ENCODE data around the gene TULP1. TPM values are rescaled to one million over a fixed set of nuclear protein-coding genes. Genes with fewer than 3 reads are reported as not detected.

Gene TULP1
- total and polyA plus RNA-seq, 7 donors = 0.05 to 0.09 (median 0.08) TPM; not detected in 4

- intact Hi-C loops (cut with DNase I) = no loop called here
- Histone ChIP-seq H3K9me3 (no peaks in the 10 kb centered on the region), H3K27me3 (ENCODE audit: insufficient read depth in 3 of 3, low read length in 2 of 3) (peaks cover 0 to 14% (median 4%) of the 10 kb centered on the region in 3 donors)
Observed at GRCh38 chr6:35508027-35508426, 4.7 kb downstream of the TULP1 start.

GRCh38 chr6:35507221-35507620, 5.5 kb downstream of the TULP1 start:
- WGBS, 3 donors = 88 to 98% (median 92%) methylated on average over 2 of the region's 2 CpGs
- H3K27me3 ChIP-seq (ENCODE audit: insufficient read depth in 3 of 3, low read length in 2 of 3) = peaks cover 0 to 14% (median 4%) of the 10 kb centered on the region in 3 donors

More at GRCh38 chr6:35508027-35508426, 4.7 kb downstream of the TULP1 start:
- no peak overlapping the region for H3K4me3 ChIP-seq
- DNase-seq (no peak), ATAC-seq (no peak)
- no peaks in the 10 kb centered on the region for H3K36me3 ChIP-seq (ENCODE audit: insufficient read depth in 1 of 2, low read depth in 1 of 2)
- no peak for TF ChIP-seq CTCF (IDR thresholded peaks at IDR 0.05)
- H3K4me1 ChIP-seq = peaks cover 6% of the 10 kb centered on the region
- H3K27ac ChIP-seq = no peak overlapping the region
- WGBS, 3 donors = 60 to 66% (median 66%) methylated on average over 2 of the region's 2 CpGs

GRCh38 chr6:35506536-35506935, 6.2 kb downstream of the TULP1 start:
- Histone ChIP-seq H3K9me3 (no peaks in the 10 kb centered on the region), H3K36me3 (ENCODE audit: insufficient read depth in 1 of 2, low read depth in 1 of 2) (no peaks in the 10 kb centered on the region), H3K27me3 (ENCODE audit: insufficient read depth in 3 of 3, low read length in 2 of 3) (peaks cover 0 to 13% (median 2%) of the 10 kb centered on the region in 3 donors), H3K4me1 (peaks cover 6% of the 10 kb centered on the region), H3K27ac (no peak overlapping the region), H3K4me3 (no peak overlapping the region)
- ATAC-seq (no peak), DNase-seq (no peak)
- intact Hi-C loops (cut with DNase I) = no loop called here
- WGBS, 3 donors = 96 to 98% (median 97%) methylated on average over 3 of the region's 3 CpGs
- no peak for TF ChIP-seq CTCF (IDR thresholded peaks at IDR 0.05)

More at GRCh38 chr6:35507221-35507620, 5.5 kb downstream of the TULP1 start:
- Histone ChIP-seq H3K36me3 (ENCODE audit: insufficient read depth in 1 of 2, low read depth in 1 of 2) (no peaks in the 10 kb centered on the region), H3K27ac (no peak overlapping the region), H3K4me3 (no peak overlapping the region), H3K4me1 (peaks cover 6% of the 10 kb centered on the region), H3K9me3 (no peaks in the 10 kb centered on the region)
- DNase-seq = no peak
- intact Hi-C loops (cut with DNase I) = no loop called here
- no peak for TF ChIP-seq CTCF (IDR thresholded peaks at IDR 0.05)
- no peak for ATAC-seq

GRCh38 chr6:35505999-35506412, 6.7 kb downstream of the TULP1 start:
- no peak for DNase-seq
- no peak overlapping the region for H3K4me3 ChIP-seq
- H3K27me3 ChIP-seq (ENCODE audit: insufficient read depth in 3 of 3, low read length in 2 of 3) = peaks cover 0 to 8% (median 1%) of the 10 kb centered on the region in 3 donors
- WGBS, 3 donors = 49 to 52% (median 50%) methylated on average over 19 to 21 of the region's 21 CpGs
- H3K36me3 ChIP-seq (ENCODE audit: insufficient read depth in 1 of 2, low read depth in 1 of 2) = no peaks in the 10 kb centered on the region
- no peak overlapping the region for H3K27ac ChIP-seq
- TF ChIP-seq CTCF (IDR thresholded peaks at IDR 0.05) = no peak
- no peak for ATAC-seq
- intact Hi-C loops (cut with DNase I) = no loop called here
- H3K4me1 ChIP-seq = peaks cover 10% of the 10 kb centered on the region
- no peaks in the 10 kb centered on the region for H3K9me3 ChIP-seq

GRCh38 chr6:35503534-35503933, 9.2 kb downstream of the TULP1 start:
- H3K36me3 ChIP-seq (ENCODE audit: insufficient read depth in 1 of 2, low read depth in 1 of 2) = no peaks in the 10 kb centered on the region
- H3K27me3 ChIP-seq (ENCODE audit: insufficient read depth in 3 of 3, low read length in 2 of 3) = peaks cover 0 to 7% (median 0%) of the 10 kb centered on the region in 3 donors
- intact Hi-C loops (cut with DNase I) = no loop called here
- peaks cover 10% of the 10 kb centered on the region for H3K4me1 ChIP-seq
- H3K9me3 ChIP-seq = no peaks in the 10 kb centered on the region
- no peak overlapping the region for H3K27ac ChIP-seq
- WGBS, 3 donors = 11 to 21% (median 17%) methylated on average over 15 of the region's 15 CpGs
- DNase-seq = no peak
- no peak overlapping the region for H3K4me3 ChIP-seq
- TF ChIP-seq CTCF (IDR thresholded peaks at IDR 0.05) = no peak
- ATAC-seq = peak in 3 of 4 donors; percentile 34 to 43 (median 40)

Measured in psoas muscle (tissue), 8 donors.